GM19397 (cell line): ENCODE measurements around the gene LGALS4.
"Not testable (repeated sequence)": the region's sequence is repeated elsewhere in the genome, so short reads cannot be mapped to it uniquely, and the experiment has no call there.

ENCODE experiments used
- ATAC-seq: cut with Tn5 transposase; IDR thresholded peaks from one replicate; pipeline ENCODE4 v1.9.1; 2021; ENCODE audit warnings: mild to moderate bottlenecking, moderate library complexity; ENCODE audit not compliant: unreplicated experiment

LGALS4 gene

GRCh38 chr19:38800577-38801347, 12.0 kb downstream of the LGALS4 start:
- no peak for ATAC-seq

GRCh38 chr19:38799104-38799503, 13.6 kb downstream of the LGALS4 start:
- no peak for ATAC-seq

- ATAC-seq, result not testable (repeated sequence)
Observed at GRCh38 chr19:38797781-38798180, 15.0 kb downstream of the LGALS4 start.

- ATAC-seq, result no peak
Observed at GRCh38 chr19:38796154-38796553, 16.6 kb downstream of the LGALS4 start.

- ATAC-seq, result no peak
Observed at GRCh38 chr19:38795549-38795948, 17.2 kb downstream of the LGALS4 start.

GRCh38 chr19:38793671-38794070, 19.1 kb downstream of the LGALS4 start:
- no peak for ATAC-seq

GRCh38 chr19:38793177-38793576, 19.6 kb downstream of the LGALS4 start:
- ATAC-seq, result no peak

GRCh38 chr19:38792250-38793111, 20.3 kb downstream of the LGALS4 start:
- ATAC-seq, result no peak

- not testable (repeated sequence) for ATAC-seq
Observed at GRCh38 chr19:38791451-38792064, 21.2 kb downstream of the LGALS4 start.

GRCh38 chr19:38790507-38791403, 22.0 kb downstream of the LGALS4 start:
- not testable (repeated sequence) for ATAC-seq

GRCh38 chr19:38788478-38789243, 24.1 kb downstream of the LGALS4 start, which contains the start of gene LGALS7B:
TSS of gene LGALS7B (plus strand) at chr19:38789200. CDS start at chr19:38789227, 27 bp downstream.
- no peak for ATAC-seq

- ATAC-seq, result no peak
Observed at GRCh38 chr19:38786572-38787265, 26.0 kb downstream of the LGALS4 start.

GRCh38 chr19:38786061-38786460, 26.7 kb downstream of the LGALS4 start:
- ATAC-seq, result not testable (repeated sequence)

GRCh38 chr19:38785187-38785699, 27.5 kb downstream of the LGALS4 start:
- ATAC-seq, result no peak

GRCh38 chr19:38784224-38784623, 28.5 kb downstream of the LGALS4 start:
- ATAC-seq, result no peak

- not testable (repeated sequence) for ATAC-seq
Observed at GRCh38 chr19:38782212-38782611, 30.5 kb downstream of the LGALS4 start.

- ATAC-seq, result no peak
Observed at GRCh38 chr19:38781058-38781457, 31.7 kb downstream of the LGALS4 start.

GRCh38 chr19:38780443-38780842, 32.3 kb downstream of the LGALS4 start:
- ATAC-seq, result no peak

- ATAC-seq, result no peak
Observed at GRCh38 chr19:38778733-38779132, 34.0 kb downstream of the LGALS4 start.
